Ramos (cell line): Measurements from ENCODE around the gene DPP7.
"Not testable (repeated sequence)": the region's sequence is repeated elsewhere in the genome, so short reads cannot be mapped to it uniquely, and the experiment has no call there.

ENCODE experiments used
- in situ Hi-C: fragments of 300-500 bp; cut with MboI; formaldehyde crosslinking; loops from one replicate; pipeline ENCODE4 v1.14.3; 2022; ENCODE audit warnings: low sequenced_read_pairs; ENCODE audit not compliant: unreplicated experiment

The DPP7 gene

GRCh38 chr9:137148661-137149060 is 34.1 kb upstream of the DPP7 start:
- in situ Hi-C loops: no loop called here

- in situ Hi-C loops: no loop called here
These were observed 33.7 kb upstream of the DPP7 start for GRCh38 chr9:137148242-137148641.

GRCh38 chr9:137147793-137148160 is 33.2 kb upstream of the DPP7 start:
- in situ Hi-C loops: no loop called here

GRCh38 chr9:137147091-137147792 is 32.7 kb upstream of the DPP7 start:
- in situ Hi-C loops: no loop called here

GRCh38 chr9:137146527-137146918 is 32.0 kb upstream of the DPP7 start:
- in situ Hi-C loops: no loop called here

GRCh38 chr9:137145731-137146526 is 31.4 kb upstream of the DPP7 start:
- in situ Hi-C loops: no loop called here

GRCh38 chr9:137143459-137143858 is 28.9 kb upstream of the DPP7 start:
- in situ Hi-C loops: no loop called here

GRCh38 chr9:137141976-137142936 is 27.7 kb upstream of the DPP7 start:
- in situ Hi-C loops: no loop called here

- in situ Hi-C loops: no loop called here
These were observed 26.7 kb upstream of the DPP7 start for GRCh38 chr9:137141050-137141810.

GRCh38 chr9:137140151-137141012 is 25.8 kb upstream of the DPP7 start:
- in situ Hi-C loops: no loop called here

- in situ Hi-C loops: no loop called here
These were observed 25.1 kb upstream of the DPP7 start for GRCh38 chr9:137139468-137140150.

- in situ Hi-C loops: no loop called here
These were observed 24.4 kb upstream of the DPP7 start, which contains the start of gene GRIN1 for GRCh38 chr9:137138722-137139467. Gene GRIN1, plus strand, starts transcription at chr9:137139154. Its CDS starts 333 bp downstream, at chr9:137139487.

- in situ Hi-C loops: no loop called here
These were observed 23.7 kb upstream of the DPP7 start for GRCh38 chr9:137138058-137138721.

GRCh38 chr9:137136881-137137607 is 22.5 kb upstream of the DPP7 start:
- in situ Hi-C loops: no loop called here

- in situ Hi-C loops: no loop called here
These were observed 21.8 kb upstream of the DPP7 start for GRCh38 chr9:137136261-137136880.

GRCh38 chr9:137135154-137135553 is 20.6 kb upstream of the DPP7 start:
- in situ Hi-C loops: not testable (repeated sequence)
